GM23338 (cell line): ENCODE results near the gene DBET. TPM values are rescaled to one million over a fixed set of nuclear protein-coding genes. Genes with fewer than 3 reads are reported as not detected.
"Not testable (repeated sequence)": the region's sequence is repeated elsewhere in the genome, so short reads cannot be mapped to it uniquely, and the experiment has no call there.

Source experiments
- ATAC-seq: fragments of 200-7000 bp; cut with Tn5 transposase; 3 replicates; pipeline ENCODE4 v1.9.1; 2020
- DNase-seq: peaks from one replicate; pipeline ENCODE4 v3.0.0-alpha.2; 2015; ENCODE audit warnings: low spot score
- H2AFZ ChIP-seq: fragments of 200-600 bp; sonication (generic); 2 replicates; pipeline ENCODE4 v1.8.0; 2016; ENCODE audit warnings: antibody characterized with exemption, mild to moderate bottlenecking, moderate library complexity
- H3F3A ChIP-seq: fragments of 200-600 bp; sonication (generic); replicated peaks from 2 replicates; pipeline ENCODE4 v1.8.0; 2017; ENCODE audit warnings: antibody characterized with exemption, mixed run types, low read depth
- H3K27ac ChIP-seq: fragments of 200-600 bp; sonication (generic); 2 replicates; pipeline ENCODE4 v1.6.1; 2016; ENCODE audit warnings: low read depth
- H3K27me3 ChIP-seq: fragments of 200-600 bp; sonication (generic); 2 replicates; pipeline ENCODE4 v1.8.0; 2016; ENCODE audit warnings: mild to moderate bottlenecking, mixed run types, moderate library complexity; ENCODE audit not compliant: insufficient read depth
- H3K36me3 ChIP-seq: fragments of 200-600 bp; sonication (generic); 2 replicates; pipeline ENCODE4 v1.8.0; 2016; ENCODE audit warnings: mild to moderate bottlenecking; ENCODE audit not compliant: insufficient read depth
- H3K4me1 ChIP-seq: fragments of 200-600 bp; sonication (generic); 2 replicates; pipeline ENCODE4 v1.8.0; 2016; ENCODE audit warnings: mild to moderate bottlenecking, moderate library complexity; ENCODE audit not compliant: insufficient read depth
- H3K4me2 ChIP-seq: fragments of 200-600 bp; sonication (generic); 2 replicates; pipeline ENCODE4 v1.7.1; 2017; ENCODE audit warnings: mixed run types
- H3K4me3 ChIP-seq: fragments of 200-600 bp; sonication (generic); 2 replicates; pipeline ENCODE4 v1.6.1; 2016; ENCODE audit warnings: mixed run types
- H3K79me2 ChIP-seq: fragments of 200-600 bp; sonication (generic); replicated peaks from 2 replicates; pipeline ENCODE4 v1.8.0; 2017; ENCODE audit warnings: mild to moderate bottlenecking; ENCODE audit not compliant: insufficient read depth
- H3K9me2 ChIP-seq: fragments of 200-600 bp; sonication (generic); 2 replicates; pipeline ENCODE4 v1.8.0; 2017; ENCODE audit not compliant: insufficient read depth
- H4K20me1 ChIP-seq: fragments of 200-600 bp; sonication (generic); replicated peaks from 2 replicates; pipeline ENCODE4 v1.8.0; 2017; ENCODE audit warnings: mild to moderate bottlenecking; ENCODE audit not compliant: insufficient read depth
- H3K27ac Mint-ChIP-seq: 2 replicates; pipeline ENCODE4 v1.8.0; 2020; ENCODE audit warnings: inconsistent platforms, mild to moderate bottlenecking, moderate library complexity, mixed read lengths
- H3K27me3 Mint-ChIP-seq: 3 replicates; pipeline ENCODE4 v1.8.0; 2022; ENCODE audit warnings: low read depth, mild to moderate bottlenecking, moderate library complexity, mixed read lengths, inconsistent platforms; ENCODE audit not compliant: insufficient read depth, poor library complexity
- H3K36me3 Mint-ChIP-seq: 3 replicates; pipeline ENCODE4 v1.8.0; 2021; ENCODE audit warnings: low read depth, mild to moderate bottlenecking, inconsistent platforms, moderate library complexity, mixed read lengths
- H3K4me1 Mint-ChIP-seq: 3 replicates; pipeline ENCODE4 v1.8.0; 2020; ENCODE audit warnings: mild to moderate bottlenecking, inconsistent platforms, mixed read lengths
- H3K4me3 Mint-ChIP-seq: 3 replicates; pipeline ENCODE4 v1.8.0; 2021; ENCODE audit warnings: moderate library complexity, mild to moderate bottlenecking, inconsistent platforms, mixed read lengths
- H3K9me3 Mint-ChIP-seq: 3 replicates; pipeline ENCODE4 v1.8.0; 2020; ENCODE audit warnings: moderate library complexity, mild to moderate bottlenecking, inconsistent platforms, mixed read lengths
- EZH2 ChIP-seq: fragments of 200-600 bp; sonication (generic); IDR thresholded peaks from one replicate; pipeline ENCODE4 v1.8.0; 2017; ENCODE audit warnings: antibody characterized with exemption, mild to moderate bottlenecking, low read depth; ENCODE audit not compliant: unreplicated experiment
- EZH2phosphoT487 ChIP-seq: fragments of 200-600 bp; sonication (generic); IDR thresholded peaks from one replicate; pipeline ENCODE4 v1.8.1; 2018; ENCODE audit warnings: antibody characterized with exemption; ENCODE audit not compliant: unreplicated experiment
- polyA plus RNA-seq: library from polyadenylated mRNA; unstranded; fragments of >200 nt; fragmentation: Nextera tagmentation; extraction: Ambion mirVana; gene quantifications from 2 replicates; pipeline ENCODE4 v1.2.1, GENCODE V29; 2016
- total RNA-seq: library from RNA; depleted of rRNA; stranded (reverse); fragments of >200 nt; shearing (Covaris generic); gene quantifications from 2 replicates; pipeline ENCODE4 v1.2.3, GENCODE V29; 2014

Gene DBET
- total and polyA plus RNA-seq, 2 experiments from 2014 or later, result 0.08 TPM; not detected in 1

DNA sequence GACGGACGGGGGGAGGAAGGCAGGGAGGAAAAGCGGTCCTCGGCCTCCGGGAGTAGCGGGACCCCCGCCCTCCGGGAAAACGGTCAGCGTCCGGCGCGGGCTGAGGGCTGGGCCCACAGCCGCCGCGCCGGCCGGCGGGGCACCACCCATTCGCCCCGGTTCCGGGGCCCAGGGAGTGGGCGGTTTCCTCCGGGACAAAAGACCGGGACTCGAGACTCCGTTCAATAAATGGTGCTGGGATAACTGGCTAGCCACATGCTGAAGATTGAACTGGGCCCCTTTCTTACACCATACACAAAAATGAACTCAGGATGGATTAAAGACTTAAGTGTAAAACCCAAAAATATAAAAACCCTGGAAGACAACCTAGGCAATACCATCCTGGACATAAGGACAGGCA is 28.8 kb downstream of the DBET start:
- peak overlapping the region; percentile 55; the same call in 1 of the 2 replicates for H3K4me2 ChIP-seq
- peaks cover 15% of the 10 kb centered on the region for H3K27me3 ChIP-seq
- TF ChIP-seq EZH2phosphoT487 (peak; percentile 46), EZH2 (peak; percentile 82)
- DNase-seq, H2AFZ ChIP-seq, H3K27me3 Mint-ChIP-seq, H3K4me3 Mint-ChIP-seq, H4K20me1 ChIP-seq, H3F3A ChIP-seq, H3K9me2 ChIP-seq, H3K36me3 ChIP-seq, H3K27ac ChIP-seq, H3K9me3 Mint-ChIP-seq, ATAC-seq, H3K79me2 ChIP-seq, H3K27ac Mint-ChIP-seq, H3K4me3 ChIP-seq, H3K4me1 ChIP-seq, H3K36me3 Mint-ChIP-seq, H3K4me1 Mint-ChIP-seq: not testable (repeated sequence)

GRCh38 chr4:190094031-190094430 is 29.7 kb downstream of the DBET start:
- H3K4me1 Mint-ChIP-seq, H3K4me2 ChIP-seq, H4K20me1 ChIP-seq, H3K27ac Mint-ChIP-seq, H3K9me3 Mint-ChIP-seq, H3K4me3 Mint-ChIP-seq, H3K4me3 ChIP-seq, H3K79me2 ChIP-seq, H3F3A ChIP-seq, ATAC-seq, H3K36me3 ChIP-seq, H3K27me3 Mint-ChIP-seq, H3K9me2 ChIP-seq, H3K36me3 Mint-ChIP-seq, DNase-seq, H2AFZ ChIP-seq, H3K4me1 ChIP-seq, H3K27ac ChIP-seq: not testable (repeated sequence)
- peaks cover 15% of the 10 kb centered on the region for H3K27me3 ChIP-seq

DNA sequence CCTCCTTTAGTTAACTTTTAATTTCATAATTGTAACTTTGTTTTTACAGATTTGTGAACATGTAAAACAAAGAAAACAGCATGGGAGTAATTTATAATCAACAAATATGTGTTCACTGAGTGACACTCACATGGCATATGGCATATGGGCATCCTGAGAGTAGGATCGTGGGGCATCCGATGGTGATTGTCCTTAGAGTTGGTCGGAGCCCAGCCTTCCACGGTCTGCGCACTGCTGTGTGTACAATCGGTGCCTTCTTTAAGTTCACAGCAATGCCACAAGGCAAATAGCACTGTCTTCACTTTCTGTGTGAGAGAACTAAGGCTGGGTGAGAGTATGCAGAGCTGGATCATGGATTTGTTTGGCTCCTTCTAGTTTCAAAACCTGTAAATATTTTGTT is 31.0 kb downstream of the DBET start:
- H3K4me2 ChIP-seq, result not testable (repeated sequence)

GRCh38 chr4:190099605-190100004 is 35.3 kb downstream of the DBET start:
- H3K9me3 Mint-ChIP-seq, H3K36me3 Mint-ChIP-seq, DNase-seq, H3K9me2 ChIP-seq, H2AFZ ChIP-seq, H3K27ac ChIP-seq, H3K27ac Mint-ChIP-seq, H3K4me3 Mint-ChIP-seq, H3K4me1 Mint-ChIP-seq, H3K4me3 ChIP-seq, H4K20me1 ChIP-seq, H3K4me1 ChIP-seq, H3K79me2 ChIP-seq, ATAC-seq, H3K4me2 ChIP-seq, H3K27me3 Mint-ChIP-seq, H3K36me3 ChIP-seq, H3K27me3 ChIP-seq, H3F3A ChIP-seq: not testable (repeated sequence)

More for the DNA sequence above, 31.0 kb downstream of the DBET start:
- peaks cover 15% of the 10 kb centered on the region for H3K27me3 ChIP-seq
- not testable (repeated sequence) for H3K27me3 Mint-ChIP-seq, H3K27ac ChIP-seq, DNase-seq, ATAC-seq, H4K20me1 ChIP-seq, H3K9me3 Mint-ChIP-seq, H3K79me2 ChIP-seq, H3K36me3 ChIP-seq, H3K4me3 Mint-ChIP-seq, H3K4me3 ChIP-seq, H3K4me1 ChIP-seq, H3K9me2 ChIP-seq, H3K4me1 Mint-ChIP-seq, H3F3A ChIP-seq, H3K27ac Mint-ChIP-seq, H2AFZ ChIP-seq, H3K36me3 Mint-ChIP-seq

DNA sequence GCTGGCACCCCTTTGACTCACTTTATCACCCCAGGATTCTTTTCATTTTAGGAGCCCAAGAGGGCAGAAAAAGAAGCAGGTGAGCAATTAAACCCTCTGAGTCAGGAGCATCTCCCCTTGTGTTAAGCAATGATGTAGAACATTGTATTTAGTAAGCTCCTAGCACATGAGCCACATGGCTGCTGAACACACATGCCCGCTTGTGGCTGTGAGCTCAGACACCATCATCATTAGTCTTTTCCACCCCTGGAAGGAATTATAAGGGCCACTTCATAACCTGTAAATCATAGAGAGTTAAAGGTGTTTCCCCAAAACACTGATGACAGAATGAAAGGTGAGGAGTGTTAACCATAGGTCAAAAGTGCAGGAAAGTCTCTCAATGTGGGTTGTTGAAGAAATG is 37.2 kb downstream of the DBET start:
- not testable (repeated sequence) for H3K36me3 Mint-ChIP-seq, H3K4me2 ChIP-seq, H3K79me2 ChIP-seq, H3K4me1 ChIP-seq, H3K4me3 ChIP-seq, H3K9me3 Mint-ChIP-seq, H3K9me2 ChIP-seq, H4K20me1 ChIP-seq, H3F3A ChIP-seq, H3K27me3 Mint-ChIP-seq, H3K4me1 Mint-ChIP-seq, H2AFZ ChIP-seq, ATAC-seq, H3K36me3 ChIP-seq, H3K27me3 ChIP-seq, DNase-seq, H3K27ac ChIP-seq, H3K4me3 Mint-ChIP-seq, H3K27ac Mint-ChIP-seq

- H4K20me1 ChIP-seq, H3K9me2 ChIP-seq, H3K4me1 Mint-ChIP-seq, DNase-seq, H3K27ac Mint-ChIP-seq, H3K4me3 Mint-ChIP-seq, H3K4me3 ChIP-seq, H3K4me1 ChIP-seq, H3K9me3 Mint-ChIP-seq, H3K36me3 Mint-ChIP-seq, H3K4me2 ChIP-seq, H3K27me3 Mint-ChIP-seq, H2AFZ ChIP-seq, H3K79me2 ChIP-seq, H3F3A ChIP-seq, H3K27ac ChIP-seq, ATAC-seq: not testable (repeated sequence)
- Histone ChIP-seq H3K36me3 (peaks cover 24% of the 10 kb centered on the region), H3K27me3 (peaks cover 41% of the 10 kb centered on the region)
Measured at GRCh38 chr4:190106191-190106590, 41.9 kb downstream of the DBET start.
